ENCODE data around the gene ECEL1.
"Not testable (repeated sequence)": the region's sequence is repeated elsewhere in the genome, so short reads cannot be mapped to it uniquely, and the experiment has no call there.

The ECEL1 gene

GRCh38 chr2:232441922-232442321, 45.7 kb downstream of the ECEL1 start:
- H3K4me3 ChIP-seq (ENCODE audit: low read depth, low read length); POLR2A ChIA-PET; H3K4me1 ChIP-seq (ENCODE audit: control insufficient read depth, insufficient read depth, low read length); H3K9me3 ChIP-seq (ENCODE audit: control insufficient read depth, insufficient read depth, low read depth, low read length); H3K27ac ChIP-seq (ENCODE audit: extremely low read depth, low read depth, low read length); H3K36me3 ChIP-seq (ENCODE audit: control insufficient read depth in 2 of 2, insufficient read depth in 1 of 2, low read length in 2 of 2): not testable (repeated sequence)
- CTCF ChIA-PET, result interaction anchor here (1.4 kb wide), 1 partner anchor 108 kb away, joined by 4 read pairs; no protein-coding TSS in a partner anchor

GRCh38 chr2:232441147-232441651, 46.4 kb downstream of the ECEL1 start:
- H3K4me1 ChIP-seq (ENCODE audit: control insufficient read depth, insufficient read depth, low read length), result no peaks in the 10 kb centered on the region
- no peaks in the 10 kb centered on the region for H3K36me3 ChIP-seq (ENCODE audit: control insufficient read depth in 2 of 2, insufficient read depth in 1 of 2, low read length in 2 of 2)
- H3K9me3 ChIP-seq (ENCODE audit: control insufficient read depth, insufficient read depth, low read depth, low read length), result no peaks in the 10 kb centered on the region
- ChIA-PET CTCF (interaction anchor here (0.7 to 2.9 kb wide), 11 partner anchors 13 to 646 kb away, joined by 3 to 49 read pairs (median 7); no protein-coding TSS in a partner anchor), POLR2A (no interaction called here)
- H3K4me3 ChIP-seq (ENCODE audit: low read depth, low read length), result no peak overlapping the region
- TF ChIP-seq ZNF341 (tag by site-specific recombination; IDR thresholded peaks at IDR 0.05; ENCODE audit: low read depth) (no peak), ZNF112 (tag by site-specific recombination; IDR thresholded peaks at IDR 0.05) (no peak), ZNF530 (tag by site-specific recombination; IDR thresholded peaks at IDR 0.05; ENCODE audit: low read depth) (no peak)
- H3K27ac ChIP-seq (ENCODE audit: extremely low read depth, low read depth, low read length), result no peak overlapping the region

GRCh38 chr2:232440220-232441018, 47.2 kb downstream of the ECEL1 start:
- H3K9me3 ChIP-seq (ENCODE audit: control insufficient read depth, insufficient read depth, low read depth, low read length); POLR2A ChIA-PET; H3K4me1 ChIP-seq (ENCODE audit: control insufficient read depth, insufficient read depth, low read length); H3K4me3 ChIP-seq (ENCODE audit: low read depth, low read length); H3K36me3 ChIP-seq (ENCODE audit: control insufficient read depth in 2 of 2, insufficient read depth in 1 of 2, low read length in 2 of 2); H3K27ac ChIP-seq (ENCODE audit: extremely low read depth, low read depth, low read length): not testable (repeated sequence)
- CTCF ChIA-PET, result interaction anchor here (0.6 to 2.9 kb wide), 29 partner anchors 10 to 640 kb away, joined by 3 to 49 read pairs (median 4); no protein-coding TSS in a partner anchor
- peak; percentile 53; the same call in 1 of the 2 replicates for TF ChIP-seq ZBTB8A (tag by site-specific recombination; IDR thresholded peaks at IDR 0.05)
- TF ChIP-seq ZNF654 (tag by site-specific recombination; IDR thresholded peaks at IDR 0.05; ENCODE audit: low read depth), result peak; percentile 77
- 0 out of 2 replicates have a peak, but pooled peaks have one; percentile 14 for TF ChIP-seq KLF8 (tag by site-specific recombination; IDR thresholded peaks at IDR 0.05)
- 0 out of 2 replicates have a peak, but pooled peaks have one; percentile 53 for TF ChIP-seq ZSCAN30 (tag by site-specific recombination; IDR thresholded peaks at IDR 0.05)
- peak; percentile 98 for TF ChIP-seq SCRT2 (tag by site-specific recombination; IDR thresholded peaks at IDR 0.05)
- TF ChIP-seq CTCF (tag by site-specific recombination; IDR thresholded peaks at IDR 0.05), result peak; percentile 95
- TF ChIP-seq SCRT1 (tag by site-specific recombination; IDR thresholded peaks at IDR 0.05; ENCODE audit: borderline replicate concordance), result peak; percentile 88

GRCh38 chr2:232439758-232440135, 47.9 kb downstream of the ECEL1 start:
- ChIA-PET CTCF (interaction anchor here (0.6 to 2.9 kb wide), 33 partner anchors 10 to 639 kb away, joined by 3 to 49 read pairs (median 4); partner anchors contain the start of gene ECEL1), POLR2A (interaction anchor here (0.7 kb wide), 1 partner anchor 515 kb away, joined by 4 read pairs; no protein-coding TSS in a partner anchor)
- Histone ChIP-seq H3K9me3 (ENCODE audit: control insufficient read depth, insufficient read depth, low read depth, low read length) (no peaks in the 10 kb centered on the region), H3K27ac (ENCODE audit: extremely low read depth, low read depth, low read length) (no peak overlapping the region), H3K4me1 (ENCODE audit: control insufficient read depth, insufficient read depth, low read length) (no peaks in the 10 kb centered on the region), H3K36me3 (ENCODE audit: control insufficient read depth in 2 of 2, insufficient read depth in 1 of 2, low read length in 2 of 2) (no peaks in the 10 kb centered on the region), H3K4me3 (ENCODE audit: low read depth, low read length) (no peak overlapping the region)
- TF ChIP-seq ZNF580 (tag by site-specific recombination; IDR thresholded peaks at IDR 0.05) (no peak), ZNF530 (tag by site-specific recombination; IDR thresholded peaks at IDR 0.05; ENCODE audit: low read depth) (no peak), RBAK (tag by site-specific recombination; IDR thresholded peaks at IDR 0.05) (no peak), ZNF621 (tag by site-specific recombination; IDR thresholded peaks at IDR 0.05) (no peak), PRDM6 (tag by site-specific recombination; IDR thresholded peaks at IDR 0.05) (no peak), ZNF433 (tag by site-specific recombination; IDR thresholded peaks at IDR 0.05; ENCODE audit: low read depth) (no peak), KLF16 (tag by site-specific recombination; IDR thresholded peaks at IDR 0.05) (no peak), BCL6B (tag by site-specific recombination; IDR thresholded peaks at IDR 0.05) (no peak), ZNF768 (tag by site-specific recombination; IDR thresholded peaks at IDR 0.05) (no peak), ZNF776 (tag by site-specific recombination; IDR thresholded peaks at IDR 0.05; ENCODE audit: borderline replicate concordance) (no peak), ZNF843 (tag by site-specific recombination; IDR thresholded peaks at IDR 0.05) (no peak)

All from HEK293 (cell line).